ENCODE results near the gene NACC2.

NACC2 gene

DNA sequence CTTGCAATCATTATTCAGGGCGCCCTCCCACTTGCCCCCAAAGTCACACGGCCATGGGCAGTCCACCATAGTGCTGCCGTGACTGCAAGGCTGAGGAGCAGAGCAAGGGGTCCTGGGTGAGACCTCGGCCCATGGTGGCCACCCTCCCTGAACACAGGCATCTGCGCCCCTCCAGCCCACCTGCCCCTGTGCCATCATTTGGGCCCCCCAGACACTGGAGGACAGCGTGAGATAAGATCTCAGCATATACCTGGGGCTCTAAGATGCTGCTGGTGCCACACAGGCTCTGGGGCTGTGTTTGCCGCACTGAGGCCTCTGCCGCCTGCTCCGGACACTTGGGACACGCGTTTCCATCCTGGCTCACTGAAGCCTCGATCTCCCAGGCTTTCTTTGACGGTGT is 20.1 kb upstream of the NACC2 start:
- no peak for DNase-seq (ENCODE audit: low read depth, low spot score)
- ChIA-PET POLR2A (no interaction called here), CTCF (interaction anchor here (1.3 kb wide), 1 partner anchor 19 kb away, joined by 3 read pairs; no protein-coding TSS in a partner anchor)
- TF ChIP-seq, protein P1, sequence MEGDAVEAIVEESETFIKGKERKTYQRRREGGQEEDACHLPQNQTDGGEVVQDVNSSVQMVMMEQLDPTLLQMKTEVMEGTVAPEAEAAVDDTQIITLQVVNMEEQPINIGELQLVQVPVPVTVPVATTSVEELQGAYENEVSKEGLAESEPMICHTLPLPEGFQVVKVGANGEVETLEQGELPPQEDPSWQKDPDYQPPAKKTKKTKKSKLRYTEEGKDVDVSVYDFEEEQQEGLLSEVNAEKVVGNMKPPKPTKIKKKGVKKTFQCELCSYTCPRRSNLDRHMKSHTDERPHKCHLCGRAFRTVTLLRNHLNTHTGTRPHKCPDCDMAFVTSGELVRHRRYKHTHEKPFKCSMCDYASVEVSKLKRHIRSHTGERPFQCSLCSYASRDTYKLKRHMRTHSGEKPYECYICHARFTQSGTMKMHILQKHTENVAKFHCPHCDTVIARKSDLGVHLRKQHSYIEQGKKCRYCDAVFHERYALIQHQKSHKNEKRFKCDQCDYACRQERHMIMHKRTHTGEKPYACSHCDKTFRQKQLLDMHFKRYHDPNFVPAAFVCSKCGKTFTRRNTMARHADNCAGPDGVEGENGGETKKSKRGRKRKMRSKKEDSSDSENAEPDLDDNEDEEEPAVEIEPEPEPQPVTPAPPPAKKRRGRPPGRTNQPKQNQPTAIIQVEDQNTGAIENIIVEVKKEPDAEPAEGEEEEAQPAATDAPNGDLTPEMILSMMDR (IDR thresholded peaks at IDR 0.05; ENCODE audit: insufficient read depth, low read length, missing control alignments): no peak
- no peak overlapping the region for H3K4me3 ChIP-seq (ENCODE audit: low read depth, low read length)

DNA sequence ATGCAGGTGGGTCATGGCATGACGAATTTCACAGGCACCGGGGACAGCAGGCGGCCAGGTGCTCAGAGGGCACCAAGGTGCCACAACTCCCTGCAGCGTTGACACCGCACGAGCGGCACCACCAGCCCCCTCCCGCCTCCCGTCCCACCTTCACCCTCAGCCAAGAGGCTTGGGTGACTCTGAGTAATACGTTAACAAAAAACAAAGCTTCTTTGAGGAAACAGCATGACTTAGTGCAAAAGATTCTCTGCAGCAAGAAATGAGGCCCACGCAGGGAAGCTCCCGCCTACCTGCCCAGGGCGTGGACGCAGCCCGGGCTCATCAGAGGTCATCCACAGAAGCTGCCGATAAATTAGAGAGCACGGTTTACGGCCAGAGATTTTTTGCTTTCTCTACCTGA is 19.5 kb upstream of the NACC2 start:
- DNase-seq (ENCODE audit: low read depth, low spot score): no peak
- H3K4me3 ChIP-seq (ENCODE audit: low read depth, low read length): no peak overlapping the region
- TF ChIP-seq, protein P1 (IDR thresholded peaks at IDR 0.05; ENCODE audit: insufficient read depth, low read length, missing control alignments): no peak
- CTCF ChIA-PET: interaction anchor here (1.0 to 1.3 kb wide), 3 partner anchors 9 to 145 kb away, joined by 3 read pairs; no protein-coding TSS in a partner anchor
- POLR2A ChIA-PET: no interaction called here

DNA sequence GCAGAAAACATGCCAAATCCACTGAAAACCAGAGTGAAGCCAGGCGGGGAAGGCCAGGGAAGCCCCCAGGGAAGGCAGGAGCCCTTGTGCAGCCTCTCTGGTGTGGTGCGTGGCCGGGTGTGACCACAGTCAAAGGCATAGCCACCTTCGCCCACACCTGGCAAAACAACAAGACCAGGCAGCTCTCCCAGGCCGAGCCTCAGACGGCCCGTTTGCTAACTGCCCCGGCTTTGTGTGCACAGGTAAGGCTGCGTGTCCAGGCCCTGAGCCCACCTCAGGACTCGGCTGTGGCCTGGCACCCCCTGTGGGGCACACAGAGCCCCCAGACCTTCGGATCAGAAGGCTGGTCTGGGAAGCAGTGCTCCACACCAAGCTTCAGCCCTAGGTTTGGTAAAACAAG is 17.5 kb upstream of the NACC2 start:
- ChIA-PET CTCF (interaction anchor here (1.0 to 4.0 kb wide), 5 partner anchors 10 to 509 kb away, joined by 3 to 23 read pairs (median 10); partner anchors contain the start of gene UBAC1), POLR2A (interaction anchor here (0.6 to 1.2 kb wide), 2 partner anchors 17 to 615 kb away, joined by 3 read pairs; no protein-coding TSS in a partner anchor)
- DNase-seq (ENCODE audit: low read depth, low spot score): no peak
- H3K4me3 ChIP-seq (ENCODE audit: low read depth, low read length): no peak overlapping the region
- TF ChIP-seq, protein P1 (IDR thresholded peaks at IDR 0.05; ENCODE audit: insufficient read depth, low read length, missing control alignments): no peak

DNA sequence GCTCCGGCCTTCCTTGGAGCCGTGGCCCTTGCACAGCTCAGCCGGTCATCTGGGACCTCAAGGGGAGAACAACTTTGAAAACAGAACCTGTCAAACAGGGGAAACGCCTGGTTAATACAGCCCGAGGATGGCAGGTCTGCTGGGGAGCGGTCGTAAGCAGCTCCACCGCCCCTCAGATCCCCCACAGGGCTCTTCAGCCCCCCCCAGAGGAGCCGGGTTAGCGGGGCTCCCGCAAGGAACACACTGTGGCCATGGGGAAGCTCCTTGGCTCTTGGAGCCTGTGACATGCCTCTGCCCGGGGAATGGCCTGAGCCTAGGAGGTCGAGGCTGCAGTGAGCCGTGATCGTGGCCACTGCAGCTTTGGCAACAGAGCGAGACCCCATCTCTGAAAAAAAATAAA is 16.8 kb upstream of the NACC2 start:
- ChIA-PET CTCF (interaction anchor here (1.0 to 4.0 kb wide), 4 partner anchors 11 to 151 kb away, joined by 3 to 23 read pairs (median 14); partner anchors contain the start of gene UBAC1), POLR2A (interaction anchor here (1.2 kb wide), 1 partner anchor 16 kb away, joined by 3 read pairs; no protein-coding TSS in a partner anchor)
- no peak overlapping the region for H3K4me3 ChIP-seq (ENCODE audit: low read depth, low read length)
- no peak for DNase-seq (ENCODE audit: low read depth, low spot score)
- TF ChIP-seq, protein P1 (IDR thresholded peaks at IDR 0.05; ENCODE audit: insufficient read depth, low read length, missing control alignments): no peak

DNA sequence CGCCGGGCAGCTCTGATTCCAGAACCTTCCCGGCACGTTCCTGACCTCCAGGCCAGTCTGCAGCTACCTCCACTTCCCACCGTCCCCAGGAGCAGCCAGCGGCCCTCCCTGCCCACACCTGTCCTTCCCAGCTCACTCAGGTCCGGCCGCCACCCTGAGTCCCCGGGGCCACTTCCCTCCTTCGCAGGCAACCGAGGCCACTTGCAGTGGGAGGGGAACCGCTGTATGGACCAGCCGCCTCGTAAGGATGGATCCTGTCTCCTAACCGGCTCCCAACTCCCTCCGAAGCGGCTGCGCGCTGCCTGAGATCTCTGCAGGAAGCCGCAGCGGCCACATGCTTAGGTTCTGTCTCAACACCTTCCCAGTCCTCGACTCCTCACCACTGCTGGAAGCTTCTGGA is 16.1 kb upstream of the NACC2 start:
- POLR2A ChIA-PET: interaction anchor here (0.6 to 1.2 kb wide), 2 partner anchors 15 to 22 kb away, joined by 3 read pairs; no protein-coding TSS in a partner anchor
- CTCF ChIA-PET: interaction anchor here (2.1 to 4.0 kb wide), 3 partner anchors 12 to 143 kb away, joined by 10 to 23 read pairs (median 19); no protein-coding TSS in a partner anchor
- no peak for DNase-seq (ENCODE audit: low read depth, low spot score)
- H3K4me3 ChIP-seq (ENCODE audit: low read depth, low read length): no peak overlapping the region
- TF ChIP-seq, protein P1 (IDR thresholded peaks at IDR 0.05; ENCODE audit: insufficient read depth, low read length, missing control alignments): no peak

DNA sequence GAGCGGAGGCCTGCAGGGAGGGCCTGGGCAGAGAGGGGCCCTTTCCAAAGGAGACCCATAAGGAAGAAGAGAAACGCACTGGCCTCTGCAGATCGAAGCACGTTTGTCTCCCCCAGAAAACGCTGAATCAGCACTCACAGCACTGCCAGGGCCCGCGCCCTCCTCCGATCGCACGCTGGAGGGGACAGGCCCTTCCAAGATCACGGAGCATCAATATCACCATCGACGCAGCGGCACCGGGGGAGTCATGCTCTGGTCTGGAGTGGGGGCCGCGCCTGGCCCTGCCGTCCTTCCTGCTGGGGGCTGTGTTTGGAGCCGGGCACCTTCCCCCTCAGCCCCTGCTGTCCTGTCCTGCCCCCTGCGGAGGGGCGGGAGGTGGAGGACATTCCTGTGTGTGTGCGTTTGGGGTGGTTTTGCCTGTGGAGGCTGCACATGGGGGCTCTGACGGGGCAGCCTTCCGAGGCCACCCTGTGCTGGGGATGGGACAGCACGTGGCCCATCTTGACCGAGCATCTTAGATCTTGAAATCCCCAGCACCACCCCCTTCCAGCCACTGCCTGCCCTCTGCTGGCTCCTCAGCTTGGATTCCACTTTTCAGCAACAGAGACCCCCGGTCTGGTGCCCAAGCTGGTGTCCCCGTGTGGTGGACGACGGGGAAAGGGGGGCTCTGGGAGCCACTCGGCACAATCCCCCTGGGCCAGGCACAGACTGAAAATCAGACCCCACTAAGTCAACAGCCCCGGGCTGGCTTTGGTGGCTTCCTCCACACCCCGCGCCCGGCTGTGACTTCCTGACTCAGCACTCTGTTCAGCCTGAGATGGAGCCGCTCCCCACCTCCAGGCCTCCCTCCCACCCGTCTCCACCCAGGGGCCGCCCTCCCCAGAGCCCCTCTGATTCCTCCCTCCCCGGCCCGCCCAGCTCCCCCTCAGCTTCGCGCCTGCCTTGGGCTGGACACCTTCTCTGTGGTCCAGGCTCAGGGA is 15.3 kb upstream of the NACC2 start:
- no peak for DNase-seq (ENCODE audit: low read depth, low spot score)
- CTCF ChIA-PET: interaction anchor here (1.0 to 4.0 kb wide), 5 partner anchors 12 to 142 kb away, joined by 3 to 23 read pairs (median 10); no protein-coding TSS in a partner anchor
- POLR2A ChIA-PET: interaction anchor here (0.5 to 1.2 kb wide), 2 partner anchors 15 to 59 kb away, joined by 3 to 7 read pairs; no protein-coding TSS in a partner anchor
- peak overlapping the region; percentile 34 for H3K4me3 ChIP-seq (ENCODE audit: low read depth, low read length)
- TF ChIP-seq, protein P1 (IDR thresholded peaks at IDR 0.05; ENCODE audit: insufficient read depth, low read length, missing control alignments): peak; percentile 32
